H9 (cell line): Measurements from ENCODE around the gene CENPP. TPM values are rescaled to one million over a fixed set of nuclear protein-coding genes. Genes with fewer than 3 reads are reported as not detected.

Experiments used
- DNase-seq: peaks from one replicate; pipeline ENCODE4 v3.0.0-alpha.2; 2017
- H2AFZ ChIP-seq: one replicate; pipeline ENCODE4 v1.6.1; 2013; ENCODE audit warnings: mild to moderate bottlenecking, low read length, control low read depth, moderate library complexity
- H2AK5ac ChIP-seq: 2 replicates; pipeline ENCODE4 v1.6.1; 2013; ENCODE audit warnings: low read length, control low read depth, mixed read lengths; ENCODE audit not compliant: insufficient read length
- H2BK120ac ChIP-seq: one replicate; pipeline ENCODE4 v1.6.1; 2013; ENCODE audit warnings: low read depth, mild to moderate bottlenecking, low read length, control low read depth, inconsistent platforms; ENCODE audit not compliant: poor library complexity, severe bottlenecking
- H2BK12ac ChIP-seq: 2 replicates; pipeline ENCODE4 v1.6.1; 2013; ENCODE audit warnings: low read length, control low read depth, mixed read lengths, low read depth; ENCODE audit not compliant: insufficient read length
- H2BK15ac ChIP-seq: 2 replicates; pipeline ENCODE4 v1.6.1; 2013; ENCODE audit warnings: low read depth, low read length, control low read depth
- H2BK20ac ChIP-seq: one replicate; pipeline ENCODE4 v1.6.1; 2013; ENCODE audit warnings: low read depth, mild to moderate bottlenecking, low read length, control low read depth, inconsistent platforms; ENCODE audit not compliant: poor library complexity, severe bottlenecking
- H2BK5ac ChIP-seq: 2 replicates; pipeline ENCODE4 v1.6.1; 2013; ENCODE audit warnings: low read length, control low read depth, mixed read lengths; ENCODE audit not compliant: insufficient read length
- H3K14ac ChIP-seq: 2 replicates; pipeline ENCODE4 v1.6.1; 2013; ENCODE audit warnings: low read length, control low read depth; ENCODE audit not compliant: insufficient read depth
- H3K18ac ChIP-seq: 2 replicates; pipeline ENCODE4 v1.6.1; 2013; ENCODE audit warnings: low read depth, mild to moderate bottlenecking, mixed read lengths, low read length, control low read depth; ENCODE audit not compliant: insufficient read length
- H3K23ac ChIP-seq: 2 replicates; pipeline ENCODE4 v1.6.1; 2013; ENCODE audit warnings: low read length, control low read depth, mixed read lengths, low read depth; ENCODE audit not compliant: insufficient read length
- H3K23me2 ChIP-seq: 2 replicates; pipeline ENCODE4 v1.6.1; 2013; ENCODE audit warnings: low read depth, mild to moderate bottlenecking, mixed read lengths, low read length, control low read depth; ENCODE audit not compliant: insufficient read length, poor library complexity, severe bottlenecking
- H3K27ac ChIP-seq: 2 replicates; pipeline ENCODE4 v1.5.1; 2013; ENCODE audit warnings: low read length, control low read depth, mixed read lengths, low read depth; ENCODE audit not compliant: insufficient read length
- H3K27me3 ChIP-seq: 2 replicates; pipeline ENCODE4 v1.6.1; 2013; ENCODE audit warnings: low read length, control low read depth, inconsistent platforms; ENCODE audit not compliant: insufficient read depth
- H3K4ac ChIP-seq: 2 replicates; pipeline ENCODE4 v1.6.1; 2013; ENCODE audit warnings: low read depth, mild to moderate bottlenecking, control low read depth, inconsistent platforms, low read length, moderate library complexity
- H3K4me1 ChIP-seq: 2 replicates; pipeline ENCODE4 v1.6.1; 2013; ENCODE audit warnings: low read length, control low read depth, inconsistent platforms; ENCODE audit not compliant: insufficient read depth
- H3K4me2 ChIP-seq: 2 replicates; pipeline ENCODE4 v1.6.1; 2013; ENCODE audit warnings: low read length, control low read depth, mixed read lengths; ENCODE audit not compliant: insufficient read length, insufficient read depth
- H3K56ac ChIP-seq: 2 replicates; pipeline ENCODE4 v1.6.1; 2013; ENCODE audit warnings: low read depth, mild to moderate bottlenecking, mixed read lengths, low read length, control low read depth; ENCODE audit not compliant: insufficient read length
- H3K79me1 ChIP-seq: 2 replicates; pipeline ENCODE4 v1.6.1; 2013; ENCODE audit warnings: low read depth, mild to moderate bottlenecking, moderate library complexity, low read length, control low read depth, inconsistent platforms; ENCODE audit not compliant: insufficient read depth, poor library complexity, severe bottlenecking
- H3K79me2 ChIP-seq: 2 replicates; pipeline ENCODE4 v1.6.1; 2013; ENCODE audit warnings: low read length, control low read depth, inconsistent platforms; ENCODE audit not compliant: insufficient read depth
- H3K9ac ChIP-seq: 2 replicates; pipeline ENCODE4 v1.6.1; 2013; ENCODE audit warnings: low read length, control low read depth, mixed read lengths; ENCODE audit not compliant: insufficient read length; ENCODE audit errors: extremely low read depth
- H3K9me3 ChIP-seq: one replicate; pipeline ENCODE4 v1.6.1; 2013; ENCODE audit warnings: low read depth, low read length, inconsistent platforms; ENCODE audit not compliant: control insufficient read depth
- H3T11ph ChIP-seq: one replicate; pipeline ENCODE4 v1.6.1; 2013; ENCODE audit warnings: mild to moderate bottlenecking, low read length, control low read depth, inconsistent platforms
- H4K20me1 ChIP-seq: one replicate; pipeline ENCODE4 v1.6.1; 2013; ENCODE audit not compliant: control insufficient read depth, insufficient read length, insufficient read depth
- H4K5ac ChIP-seq: 2 replicates; pipeline ENCODE4 v1.6.1; 2013; ENCODE audit warnings: low read depth, mild to moderate bottlenecking, mixed read lengths, low read length, control low read depth; ENCODE audit not compliant: insufficient read length
- H4K8ac ChIP-seq: replicated peaks from 2 replicates; pipeline ENCODE4 v1.6.1; 2013; ENCODE audit warnings: low read length, control low read depth, mixed read lengths, low read depth; ENCODE audit not compliant: insufficient read length
- H4K91ac ChIP-seq: 2 replicates; pipeline ENCODE4 v1.6.1; 2013; ENCODE audit warnings: low read depth, mild to moderate bottlenecking, moderate library complexity, mixed read lengths, low read length, control low read depth; ENCODE audit not compliant: insufficient read length
- H3K27ac Mint-ChIP-seq, 3 experiments: 2 replicates in 2 of 3; 3 replicates in 1 of 3; pipeline ENCODE4 v1.8.0; 2020 to 2021; ENCODE audit warnings: mixed read lengths in 3 of 3, mild to moderate bottlenecking in 1 of 3, moderate library complexity in 1 of 3
- H3K27me3 Mint-ChIP-seq: 2 replicates; pipeline ENCODE4 v1.8.0; 2021; ENCODE audit warnings: low read depth, mild to moderate bottlenecking, moderate library complexity, mixed read lengths
- H3K36me3 Mint-ChIP-seq, 3 experiments: 2 replicates in 2 of 3; 3 replicates in 1 of 3; pipeline ENCODE4 v1.8.0; 2020 to 2021; ENCODE audit warnings: low read depth in 3 of 3, mixed read lengths in 3 of 3; ENCODE audit not compliant: insufficient read depth in 1 of 3
- H3K4me1 Mint-ChIP-seq, 2 experiments: 2 replicates each; pipeline ENCODE4 v1.8.0; 2020; ENCODE audit warnings: mixed read lengths in 2 of 2
- H3K4me3 Mint-ChIP-seq, 2 experiments: 2 replicates in 1 of 2; 3 replicates in 1 of 2; pipeline ENCODE4 v1.8.0; 2020 to 2021; ENCODE audit warnings: mild to moderate bottlenecking in 2 of 2, mixed read lengths in 2 of 2, moderate library complexity in 1 of 2
- H3K9me3 Mint-ChIP-seq, 2 experiments: 2 replicates in 1 of 2; 3 replicates in 1 of 2; pipeline ENCODE4 v1.8.0; 2020; ENCODE audit warnings: mild to moderate bottlenecking in 2 of 2, mixed read lengths in 2 of 2, moderate library complexity in 1 of 2
- CTCF ChIP-seq: fragments of 200-600 bp; sonication (generic); conservative IDR thresholded peaks from 3 replicates; pipeline ENCODE4 v1.8.0; 2021; ENCODE audit warnings: antibody characterized with exemption, mild to moderate bottlenecking
- WGBS: extraction: QIAGEN DNeasy Blood & Tissue Kit; methylation state at CpG from one replicate; pipeline ENCODE4 v1.1.7; 2013; ENCODE audit warnings: missing lambda C conversion rate, low lambda C conversion rate, mixed read lengths; ENCODE audit not compliant: insufficient read length; ENCODE audit errors: extremely low coverage; 5-methylcytosine and 5-hydroxymethylcytosine counted together
- total RNA-seq: library from RNA; stranded (reverse); gene quantifications from 2 replicates; pipeline ENCODE4 v1.2.1, GENCODE V29; 2021

The CENPP gene
- total RNA-seq, 1 experiment from 2014 or later = 9.1 TPM

- no peaks in the 10 kb centered on the region for H3K4me1 ChIP-seq
- no peak overlapping the region for H3K4me2 ChIP-seq
- H3K14ac ChIP-seq = no peak overlapping the region
- H3K36me3 Mint-ChIP-seq = no peaks in the 10 kb centered on the region
- H4K91ac ChIP-seq = no peak overlapping the region
- H4K8ac ChIP-seq = no peak overlapping the region
- no peak for TF ChIP-seq CTCF
- H2AFZ ChIP-seq = no peak overlapping the region
- no CpG with 5 or more reads among the region's 2 CpGs for WGBS
- DNase-seq = no peak
- H3K4me1 Mint-ChIP-seq = no peaks in the 10 kb centered on the region
- no peak overlapping the region for H3K18ac ChIP-seq
- no peak overlapping the region for H2BK5ac ChIP-seq
- H3K27ac Mint-ChIP-seq = no peak overlapping the region
- no peak overlapping the region for H3K4ac ChIP-seq
- no peaks in the 10 kb centered on the region for H3K23me2 ChIP-seq
- no peak overlapping the region for H3K4me3 Mint-ChIP-seq
- no peak overlapping the region for H2BK120ac ChIP-seq
- no peak overlapping the region for H2AK5ac ChIP-seq
- H3K9me3 ChIP-seq = no peaks in the 10 kb centered on the region
- no peaks in the 10 kb centered on the region for H3K9me3 Mint-ChIP-seq
- H3K23ac ChIP-seq = no peak overlapping the region
- H3T11ph ChIP-seq = no peak overlapping the region
- H3K27me3 Mint-ChIP-seq = no peaks in the 10 kb centered on the region
- no peak overlapping the region for H4K5ac ChIP-seq
- no peak overlapping the region for H2BK20ac ChIP-seq
- H3K79me1 ChIP-seq = no peaks in the 10 kb centered on the region
- no peak overlapping the region for H2BK12ac ChIP-seq
- H3K27ac ChIP-seq = no peak overlapping the region
- H3K27me3 ChIP-seq = no peaks in the 10 kb centered on the region
- no peak overlapping the region for H3K9ac ChIP-seq
- H3K79me2 ChIP-seq = no peaks in the 10 kb centered on the region
- no peak overlapping the region for H2BK15ac ChIP-seq
- no peaks in the 10 kb centered on the region for H4K20me1 ChIP-seq
- no peak overlapping the region for H3K56ac ChIP-seq
Measured at GRCh38 chr9:92429836-92430235, 104.1 kb downstream of the CENPP start.
